Measurements from ENCODE around the gene TIMM10. TPM values are rescaled to one million over a fixed set of nuclear protein-coding genes. Genes with fewer than 3 reads are reported as not detected.

The TIMM10 gene
- total RNA-seq, 1 donor: 25.7 TPM

GRCh38 chr11:57515332-57516060 lies 15.1 kb downstream of the TIMM10 start, which contains the start of gene SLC43A1:
Gene SLC43A1 (minus strand): TSS chr11:57515702. CDS start chr11:57514111, 1,591 bp downstream.
- no peaks in the 10 kb centered on the region for H3K36me3 ChIP-seq (ENCODE audit: insufficient read depth, low read length)
- H3K4me1 ChIP-seq (ENCODE audit: insufficient read depth, low read length): peaks cover 4% of the 10 kb centered on the region
- peak within 1 kb of the TSS; percentile 23 for H3K27ac ChIP-seq (ENCODE audit: low read depth, low read length)
- H4K20me1 ChIP-seq (ENCODE audit: insufficient read depth, low read length): no peaks in the 10 kb centered on the region
- peak; percentile 91 for DNase-seq (ENCODE audit: insufficient read length, low spot score, missing footprints)
- no peaks in the 10 kb centered on the region for H3K27me3 ChIP-seq (ENCODE audit: insufficient read depth, low read length)
- H3K9me3 ChIP-seq (ENCODE audit: low read depth, low read length): no peaks in the 10 kb centered on the region
- peak within 1 kb of the TSS; percentile 96 for H2AFZ ChIP-seq (ENCODE audit: low read length)
- peak within 1 kb of the TSS; percentile 91 for H3K4me3 ChIP-seq (ENCODE audit: insufficient read depth, low read length)
- H3K79me2 ChIP-seq (ENCODE audit: insufficient read depth, low read length): no peaks in the 10 kb centered on the region
- H3K4me2 ChIP-seq (ENCODE audit: insufficient read depth, low read length): peak within 1 kb of the TSS; percentile 94
- TF ChIP-seq CTCF (IDR thresholded peaks at IDR 0.05; ENCODE audit: extremely low read depth, low read depth, low read length): no peak

- Histone ChIP-seq H3K9me3 (ENCODE audit: low read depth, low read length) (no peaks in the 10 kb centered on the region), H3K27ac (ENCODE audit: low read depth, low read length) (peak overlapping the region; percentile 5), H4K20me1 (ENCODE audit: insufficient read depth, low read length) (no peaks in the 10 kb centered on the region), H3K4me3 (ENCODE audit: insufficient read depth, low read length) (peak overlapping the region; percentile 91), H3K4me1 (ENCODE audit: insufficient read depth, low read length) (peaks cover 4% of the 10 kb centered on the region), H2AFZ (ENCODE audit: low read length) (peak overlapping the region; percentile 96), H3K79me2 (ENCODE audit: insufficient read depth, low read length) (no peaks in the 10 kb centered on the region), H3K4me2 (ENCODE audit: insufficient read depth, low read length) (peak overlapping the region; percentile 94), H3K36me3 (ENCODE audit: insufficient read depth, low read length) (no peaks in the 10 kb centered on the region), H3K27me3 (ENCODE audit: insufficient read depth, low read length) (no peaks in the 10 kb centered on the region)
- TF ChIP-seq CTCF (IDR thresholded peaks at IDR 0.05; ENCODE audit: extremely low read depth, low read depth, low read length): no peak
- DNase-seq (ENCODE audit: insufficient read length, low spot score, missing footprints): peak; percentile 92
Observed at GRCh38 chr11:57514538-57515331, 15.8 kb downstream of the TIMM10 start.

- DNase-seq (ENCODE audit: insufficient read length, low spot score, missing footprints): peak; percentile 73
- Histone ChIP-seq H3K4me1 (ENCODE audit: insufficient read depth, low read length) (peaks cover 4% of the 10 kb centered on the region), H3K27me3 (ENCODE audit: insufficient read depth, low read length) (no peaks in the 10 kb centered on the region), H3K27ac (ENCODE audit: low read depth, low read length) (no peak overlapping the region), H2AFZ (ENCODE audit: low read length) (peak overlapping the region; percentile 91), H3K9me3 (ENCODE audit: low read depth, low read length) (no peaks in the 10 kb centered on the region), H3K4me3 (ENCODE audit: insufficient read depth, low read length) (peak overlapping the region; percentile 91), H3K36me3 (ENCODE audit: insufficient read depth, low read length) (no peaks in the 10 kb centered on the region), H3K79me2 (ENCODE audit: insufficient read depth, low read length) (no peaks in the 10 kb centered on the region), H3K4me2 (ENCODE audit: insufficient read depth, low read length) (peak overlapping the region; percentile 94), H4K20me1 (ENCODE audit: insufficient read depth, low read length) (no peaks in the 10 kb centered on the region)
- no peak for TF ChIP-seq CTCF (IDR thresholded peaks at IDR 0.05; ENCODE audit: extremely low read depth, low read depth, low read length)
Observed at GRCh38 chr11:57513911-57514537, 16.5 kb downstream of the TIMM10 start.

Data from osteoblast (primary cell).